HL-60/S4 treated with phorbol 12-myristate 13-acetate at 8.2 ng/mL for 4 days and 3 days (cell line): ENCODE data around the gene FIGN.

Experiments used
- in situ Hi-C: fragments of 300-500 bp; cut with MboI; formaldehyde crosslinking; loops from 2 replicates; pipeline ENCODE4 v1.15.0; 2022; ENCODE audit warnings: low sequenced_read_pairs

Gene FIGN

GRCh38 chr2:163711258-163711657 lies 24.6 kb downstream of the FIGN start:
- in situ Hi-C loops = no loop called here

- in situ Hi-C loops = no loop called here
Measured at GRCh38 chr2:163709270-163709669, 26.5 kb downstream of the FIGN start.

GRCh38 chr2:163708265-163708664 lies 27.5 kb downstream of the FIGN start:
- in situ Hi-C loops = no loop called here

GRCh38 chr2:163703386-163703785 lies 32.4 kb downstream of the FIGN start:
- in situ Hi-C loops = no loop called here

- in situ Hi-C loops = no loop called here
Measured at GRCh38 chr2:163701399-163702195, 34.2 kb downstream of the FIGN start.

- in situ Hi-C loops = no loop called here
Measured at GRCh38 chr2:163698857-163699256, 37.0 kb downstream of the FIGN start.

GRCh38 chr2:163697846-163698637 lies 37.8 kb downstream of the FIGN start:
- in situ Hi-C loops = no loop called here

- in situ Hi-C loops = no loop called here
Measured at GRCh38 chr2:163697429-163697828, 38.4 kb downstream of the FIGN start.

GRCh38 chr2:163693484-163693883 lies 42.3 kb downstream of the FIGN start:
- in situ Hi-C loops = no loop called here

GRCh38 chr2:163692611-163693482 lies 43.0 kb downstream of the FIGN start:
- in situ Hi-C loops = no loop called here

- in situ Hi-C loops = no loop called here
Measured at GRCh38 chr2:163692081-163692480, 43.7 kb downstream of the FIGN start.

- in situ Hi-C loops = no loop called here
Measured at GRCh38 chr2:163690896-163691295, 44.9 kb downstream of the FIGN start.

- in situ Hi-C loops = no loop called here
Measured at GRCh38 chr2:163687217-163687616, 48.6 kb downstream of the FIGN start.

GRCh38 chr2:163686289-163686688 lies 49.5 kb downstream of the FIGN start:
- in situ Hi-C loops = no loop called here

- in situ Hi-C loops = no loop called here
Measured at GRCh38 chr2:163682695-163683094, 53.1 kb downstream of the FIGN start.

GRCh38 chr2:163681745-163682144 lies 54.1 kb downstream of the FIGN start:
- in situ Hi-C loops = no loop called here

- in situ Hi-C loops = no loop called here
Measured at GRCh38 chr2:163675388-163675787, 60.4 kb downstream of the FIGN start.

- in situ Hi-C loops = no loop called here
Measured at GRCh38 chr2:163673522-163673921, 62.3 kb downstream of the FIGN start.

- in situ Hi-C loops = no loop called here
Measured at GRCh38 chr2:163670929-163671328, 64.9 kb downstream of the FIGN start.

GRCh38 chr2:163669506-163669905 lies 66.3 kb downstream of the FIGN start:
- in situ Hi-C loops = no loop called here
